Measurements from ENCODE around the gene GLS2. TPM values are rescaled to one million over a fixed set of nuclear protein-coding genes. Genes with fewer than 3 reads are reported as not detected.

The GLS2 gene
- total RNA-seq, 1 experiment from 2014 or later: 4.8 TPM

- no TSS peak for BruUV-seq (replicated peaks)
- ChIA-PET CTCF (interaction anchor here (0.5 kb wide), 1 partner anchor 602 kb away, joined by 3 read pairs; no protein-coding TSS in a partner anchor), POLR2A (no interaction called here)
- Mint-ChIP-seq H3K36me3 (ENCODE audit: insufficient read depth, unreplicated experiment) (peaks cover 26% of the 10 kb centered on the region), H3K9me3 (ENCODE audit: unreplicated experiment) (no peaks in the 10 kb centered on the region), H3K4me3 (ENCODE audit: unreplicated experiment) (no peak overlapping the region), H3K27ac (ENCODE audit: low read depth, unreplicated experiment) (no peak overlapping the region), H3K27me3 (ENCODE audit: insufficient read depth, unreplicated experiment) (no peaks in the 10 kb centered on the region), H3K4me1 (ENCODE audit: insufficient read depth, unreplicated experiment) (no peaks in the 10 kb centered on the region)
- no peak for TF ChIP-seq CTCF (IDR thresholded peaks at IDR 0.05; ENCODE audit: unreplicated experiment)
- DNase-seq (ENCODE audit: unreplicated experiment): no peak
- intact Hi-C loops (cut with micrococcal nuclease): no loop called here
Observed at GRCh38 chr12:56425940-56426438, 62.0 kb downstream of the GLS2 start.

GRCh38 chr12:56425193-56425592, 62.8 kb downstream of the GLS2 start:
- no peaks in the 10 kb centered on the region for H3K4me1 Mint-ChIP-seq (ENCODE audit: insufficient read depth, unreplicated experiment)
- no peaks in the 10 kb centered on the region for H3K9me3 Mint-ChIP-seq (ENCODE audit: unreplicated experiment)
- H3K27me3 Mint-ChIP-seq (ENCODE audit: insufficient read depth, unreplicated experiment): no peaks in the 10 kb centered on the region
- H3K36me3 Mint-ChIP-seq (ENCODE audit: insufficient read depth, unreplicated experiment): peaks cover 26% of the 10 kb centered on the region
- no peak overlapping the region for H3K27ac Mint-ChIP-seq (ENCODE audit: low read depth, unreplicated experiment)
- no peak overlapping the region for H3K4me3 Mint-ChIP-seq (ENCODE audit: unreplicated experiment)
- CTCF ChIA-PET: interaction anchor here (0.5 to 0.7 kb wide), 5 partner anchors 41 to 1231 kb away, joined by 3 to 5 read pairs (median 3); partner anchors contain the start of gene STAT2
- no peak for DNase-seq (ENCODE audit: unreplicated experiment)
- no peak for TF ChIP-seq CTCF (IDR thresholded peaks at IDR 0.05; ENCODE audit: unreplicated experiment)
- intact Hi-C loops (cut with micrococcal nuclease): no loop called here
- no TSS peak for BruUV-seq (replicated peaks)
- POLR2A ChIA-PET: interaction anchor here (0.9 kb wide), 1 partner anchor 24 kb away, joined by 5 read pairs; the partner anchor contains the start of gene TIMELESS

Other genes starting within 250 kb of the GLS2 start
- 46.3 and 73.8 TPM in 2 replicates for gene ANKRD52, start 229.8 kb downstream of the GLS2 start, total RNA-seq (2022)
- gene COQ10A, start 221.2 kb downstream of the GLS2 start, total RNA-seq (2022): 3.6 and 3.8 TPM in 2 replicates
- gene CS, start 187.8 kb downstream of the GLS2 start, total RNA-seq (2022): 213 and 257 TPM in 2 replicates
- gene CNPY2, start 172.2 kb downstream of the GLS2 start, total RNA-seq (2022): 169 and 210 TPM in 2 replicates
- gene PAN2, start 154.2 kb downstream of the GLS2 start, total RNA-seq (2022): 72.9 and 80.1 TPM in 2 replicates
- 0.61 and 1.7 TPM in 2 replicates for gene IL23A, start 149.3 kb downstream of the GLS2 start, total RNA-seq (2022)
- 61.2 and 101 TPM in 2 replicates for gene STAT2, start 128.1 kb downstream of the GLS2 start, total RNA-seq (2022)
- gene APOF, start 125.3 kb downstream of the GLS2 start, total RNA-seq (2022): not detected in 2 replicates
- 10.1 and 14.0 TPM in 2 replicates for gene TIMELESS, start 38.7 kb downstream of the GLS2 start, total RNA-seq (2022)
- gene MIP, start 33.5 kb downstream of the GLS2 start, total RNA-seq (2022): not detected in 2 replicates
- gene SPRYD4, start 19.6 kb downstream of the GLS2 start, total RNA-seq (2022): 3.5 and 3.9 TPM in 2 replicates
- gene RBMS2, start 33.7 kb upstream of the GLS2 start, total RNA-seq (2022): 34.9 and 62.7 TPM in 2 replicates
- 87.3 and 101 TPM in 2 replicates for gene BAZ2A, start 142.2 kb upstream of the GLS2 start, total RNA-seq (2022)
- gene ATP5F1B, start 157.8 kb upstream of the GLS2 start, total RNA-seq (2022): 719 and 909 TPM in 2 replicates
- gene PTGES3, start 200.1 kb upstream of the GLS2 start, total RNA-seq (2022): 212 and 228 TPM in 2 replicates
- gene NACA, start 237.1 kb upstream of the GLS2 start, total RNA-seq (2022): 1,274 and 1,490 TPM in 2 replicates

All from MCF 10A (cell line).